Gastrocnemius medialis (tissue), 4 donors: Measurements from ENCODE around the gene RNF220.

Experiments
- POLR2A ChIP-seq, 2 donors: fragments of 450-650 bp; IDR thresholded peaks; one replicate each; pipeline ENCODE4 v1.6.1; 2017; ENCODE audit warnings: antibody characterized with exemption in 2 of 2, mild to moderate bottlenecking in 2 of 2, moderate library complexity in 2 of 2
- TF ChIP-seq, protein P1 (sequence below), 5 experiments: fragments of 450-650 bp in 3 of 5; fragments of 200-600 bp in 2 of 5; sonication (generic) in 2 of 5; IDR thresholded peaks in 4 of 5; conservative IDR thresholded peaks in 1 of 5; 1 replicate in 4 of 5; 2 replicates in 1 of 5; pipeline ENCODE4 v1.5.1; 2016 to 2019; ENCODE audit warnings: antibody characterized with exemption in 5 of 5, mild to moderate bottlenecking in 3 of 5, moderate library complexity in 3 of 5

DNA sequence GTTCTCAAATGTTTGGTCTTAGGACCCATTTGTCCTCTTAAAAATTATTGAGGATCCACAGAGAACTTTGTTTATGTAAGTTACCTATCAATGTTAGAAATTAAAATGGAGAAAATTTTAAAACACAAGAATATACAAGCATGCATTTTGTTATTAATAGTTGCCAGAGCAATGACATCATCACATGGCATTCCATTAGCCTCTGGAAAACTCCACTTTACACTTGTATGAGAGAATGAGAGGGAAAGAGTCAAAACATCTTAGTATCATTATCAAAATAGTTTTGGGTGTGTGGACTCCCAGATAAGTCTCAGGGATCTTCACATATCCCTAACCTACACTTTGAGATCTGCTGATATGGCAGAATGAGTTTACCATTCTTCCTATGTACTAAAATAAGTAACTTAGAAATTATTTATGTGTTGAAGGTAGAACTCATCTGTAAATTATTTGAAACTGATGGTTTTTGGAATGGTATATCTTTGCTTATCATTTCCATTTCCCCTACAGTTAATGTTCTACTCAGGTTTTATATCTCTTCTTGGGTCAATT, 48.8 kb downstream of the RNF220 start:
- TF ChIP-seq POLR2A (IDR thresholded peaks at IDR 0.05): no peak
- TF ChIP-seq, protein P1, sequence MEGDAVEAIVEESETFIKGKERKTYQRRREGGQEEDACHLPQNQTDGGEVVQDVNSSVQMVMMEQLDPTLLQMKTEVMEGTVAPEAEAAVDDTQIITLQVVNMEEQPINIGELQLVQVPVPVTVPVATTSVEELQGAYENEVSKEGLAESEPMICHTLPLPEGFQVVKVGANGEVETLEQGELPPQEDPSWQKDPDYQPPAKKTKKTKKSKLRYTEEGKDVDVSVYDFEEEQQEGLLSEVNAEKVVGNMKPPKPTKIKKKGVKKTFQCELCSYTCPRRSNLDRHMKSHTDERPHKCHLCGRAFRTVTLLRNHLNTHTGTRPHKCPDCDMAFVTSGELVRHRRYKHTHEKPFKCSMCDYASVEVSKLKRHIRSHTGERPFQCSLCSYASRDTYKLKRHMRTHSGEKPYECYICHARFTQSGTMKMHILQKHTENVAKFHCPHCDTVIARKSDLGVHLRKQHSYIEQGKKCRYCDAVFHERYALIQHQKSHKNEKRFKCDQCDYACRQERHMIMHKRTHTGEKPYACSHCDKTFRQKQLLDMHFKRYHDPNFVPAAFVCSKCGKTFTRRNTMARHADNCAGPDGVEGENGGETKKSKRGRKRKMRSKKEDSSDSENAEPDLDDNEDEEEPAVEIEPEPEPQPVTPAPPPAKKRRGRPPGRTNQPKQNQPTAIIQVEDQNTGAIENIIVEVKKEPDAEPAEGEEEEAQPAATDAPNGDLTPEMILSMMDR (IDR thresholded peaks at IDR 0.05 in 4 of 5, conservative IDR thresholded peaks at IDR 0.05 in 1 of 5): no peak
